ENCODE results near the gene COX6B2.

The COX6B2 gene

DNA sequence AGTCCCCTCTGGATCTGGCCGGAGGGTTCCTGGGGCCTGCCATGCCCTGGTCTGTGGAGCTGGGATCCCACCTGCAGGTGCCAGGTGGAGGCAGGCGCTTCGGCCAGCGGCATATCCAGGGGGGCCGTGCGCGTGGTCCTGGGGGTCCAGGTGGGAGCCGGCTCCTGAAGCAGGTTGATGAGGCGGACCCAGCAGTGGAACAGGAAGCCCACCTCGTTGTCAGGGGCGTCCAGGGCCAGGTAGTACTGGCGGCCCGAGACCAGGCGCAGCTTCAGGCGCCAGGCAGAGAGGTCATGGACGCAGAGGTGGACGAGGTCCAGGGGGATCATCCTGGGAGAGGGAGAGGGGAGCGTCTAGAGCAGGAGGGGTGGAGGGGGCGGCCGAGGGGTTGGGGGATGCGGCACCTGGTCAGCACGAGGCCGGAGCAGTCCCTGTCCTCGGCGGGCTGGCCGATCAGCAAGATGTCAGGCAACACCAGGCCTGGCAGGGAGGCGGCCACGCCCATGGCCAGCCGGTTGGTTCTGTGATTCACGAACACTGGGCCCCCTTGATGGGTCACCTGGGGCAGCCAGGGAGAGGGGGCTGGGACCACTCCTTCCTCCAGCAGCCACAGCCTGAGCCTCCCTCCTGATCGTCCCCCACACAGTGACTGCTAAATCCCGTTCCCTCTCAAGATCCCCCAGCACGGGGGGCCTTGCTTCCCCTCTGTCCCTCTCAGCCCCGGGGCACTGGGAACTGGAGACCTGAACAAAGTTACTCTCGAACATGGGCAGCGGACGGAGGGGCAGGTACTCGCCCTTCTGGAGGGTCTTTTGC is 7.9 kb upstream of the COX6B2 start:
- DNase-seq (ENCODE audit: low spot score), result no peak

GRCh38 chr19:55360902-55361301 is 6.4 kb upstream of the COX6B2 start:
- no peak for DNase-seq (ENCODE audit: low spot score)

GRCh38 chr19:55358943-55359908 is 4.7 kb upstream of the COX6B2 start:
- no peak for DNase-seq (ENCODE audit: low spot score)

DNA sequence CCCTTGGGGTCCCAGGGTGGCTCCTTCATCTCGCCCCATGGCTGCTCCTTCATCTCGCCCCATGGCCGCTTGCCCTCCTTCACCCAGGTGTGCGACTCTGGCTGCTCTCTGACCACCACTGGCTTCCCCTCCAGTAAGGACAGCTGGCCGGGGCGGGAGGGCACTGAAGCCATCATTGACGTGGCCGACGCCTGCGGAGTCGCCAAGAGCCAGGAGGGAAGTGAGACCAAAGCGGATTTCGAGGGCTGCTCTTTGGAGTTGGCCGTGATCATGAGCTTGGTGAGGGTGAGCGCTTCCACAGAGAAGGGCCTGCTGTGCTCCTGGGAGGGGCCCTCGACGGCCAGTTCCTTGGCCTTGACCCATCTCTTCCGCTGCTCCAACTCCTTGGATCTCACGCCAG is 4.0 kb upstream of the COX6B2 start:
- no peak for DNase-seq (ENCODE audit: low spot score)

GRCh38 chr19:55355213-55355821 is 798 bp upstream of the COX6B2 start:
- no peak for DNase-seq (ENCODE audit: low spot score)

DNA sequence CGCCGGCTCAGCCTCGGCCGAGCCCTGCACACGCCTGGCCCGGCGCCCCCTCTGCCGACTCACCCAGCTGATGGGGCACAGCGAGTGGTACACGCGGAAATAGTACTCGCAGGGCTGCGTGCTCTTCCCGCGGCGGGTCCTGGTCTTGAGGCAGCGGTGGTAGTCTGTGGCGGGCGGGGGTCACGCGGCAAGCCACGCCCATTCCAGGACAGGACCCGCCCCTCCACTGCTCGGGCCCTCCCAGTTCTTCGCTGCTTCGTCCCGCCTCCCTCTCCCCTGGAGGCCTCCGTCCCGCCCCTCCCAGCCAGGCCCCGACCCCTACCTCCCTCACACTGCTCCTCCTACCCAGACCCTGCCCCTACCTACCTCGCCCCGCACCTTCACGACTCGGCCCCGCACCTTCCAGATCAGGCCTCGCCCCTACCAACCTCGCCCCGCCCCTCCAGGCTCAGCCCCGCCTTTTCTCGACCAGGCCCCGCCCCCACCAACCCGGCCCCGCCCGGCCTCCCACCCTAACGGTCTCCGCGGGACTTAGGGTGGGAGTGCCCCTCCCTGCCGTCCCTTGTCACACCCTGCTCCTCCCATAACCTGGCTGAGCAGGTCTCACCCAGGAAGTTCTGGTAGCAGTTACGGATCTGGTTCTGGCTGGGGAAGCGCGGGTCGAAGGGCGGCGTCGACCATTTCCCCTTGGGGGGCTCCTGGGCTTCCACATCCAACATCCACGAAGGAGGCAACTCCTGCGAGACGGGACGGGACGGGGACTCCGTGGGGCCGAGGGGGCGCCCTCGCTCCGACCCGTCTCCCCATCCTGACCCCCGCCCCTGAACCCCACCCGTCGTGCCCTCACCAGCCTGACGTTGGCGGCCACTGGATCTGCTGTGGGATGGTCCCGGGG is 469 bp downstream of the COX6B2 start:
- DNase-seq (ENCODE audit: low spot score), result no peak

DNA sequence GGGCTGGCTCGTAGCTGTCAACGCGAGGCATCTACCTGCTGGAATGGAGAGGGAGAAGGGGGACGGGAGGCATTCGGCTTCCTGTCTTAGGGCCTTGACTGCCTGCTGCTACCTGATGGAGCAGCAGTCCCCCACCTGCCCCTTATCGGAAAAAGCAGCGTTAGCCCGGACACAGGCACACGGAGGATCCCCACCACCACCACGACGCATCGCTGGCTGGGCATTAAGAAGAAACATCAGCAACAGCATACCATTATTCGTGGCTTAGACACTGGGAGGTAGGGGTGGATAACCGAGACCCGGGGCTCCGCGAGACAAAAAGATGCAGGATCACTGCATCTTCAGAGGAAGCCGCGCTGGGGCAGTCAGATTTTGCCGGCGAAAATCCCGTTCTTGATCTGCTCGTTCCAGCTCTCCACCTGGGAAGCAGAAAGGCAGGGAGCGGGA is 1.1 kb downstream of the COX6B2 start:
- DNase-seq (ENCODE audit: low spot score), result no peak

GRCh38 chr19:55352549-55353145 is 1.9 kb downstream of the COX6B2 start:
- no peak for DNase-seq (ENCODE audit: low spot score)

- DNase-seq (ENCODE audit: low spot score), result no peak
Observed at GRCh38 chr19:55352040-55352439, 2.5 kb downstream of the COX6B2 start.

GRCh38 chr19:55350620-55351315 is 3.8 kb downstream of the COX6B2 start:
- no peak for DNase-seq (ENCODE audit: low spot score)

GRCh38 chr19:55348317-55349034 is 6.0 kb downstream of the COX6B2 start:
- no peak for DNase-seq (ENCODE audit: low spot score)

DNA sequence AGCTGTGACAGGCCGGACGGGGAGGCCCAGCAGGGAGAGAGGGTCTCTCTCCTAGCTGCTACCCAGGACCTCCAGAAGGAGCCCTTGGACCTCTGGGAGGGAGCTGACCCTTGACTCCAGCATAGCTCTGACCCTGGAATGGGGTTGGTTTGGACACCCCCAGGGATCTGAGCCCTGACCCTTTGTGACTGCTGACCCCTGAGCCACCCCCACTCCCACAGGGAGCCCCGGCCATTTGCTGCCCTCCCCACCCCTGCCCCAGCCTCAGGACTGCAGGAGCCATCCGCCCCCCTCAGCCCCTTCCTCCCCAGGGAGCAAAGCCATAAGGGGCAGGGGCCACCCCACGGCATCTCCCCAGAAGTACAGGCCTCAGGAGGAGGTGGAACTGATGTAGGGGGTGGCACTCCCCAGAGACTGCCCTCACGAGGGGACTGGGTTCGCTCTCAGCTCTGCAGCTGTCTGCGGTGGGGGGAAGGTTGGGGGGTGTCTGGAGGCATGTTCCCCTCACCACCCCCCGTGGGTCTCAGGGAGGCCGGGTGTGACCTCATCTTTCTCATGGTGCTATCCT is 7.0 kb downstream of the COX6B2 start:
- DNase-seq (ENCODE audit: low spot score), result no peak

DNA sequence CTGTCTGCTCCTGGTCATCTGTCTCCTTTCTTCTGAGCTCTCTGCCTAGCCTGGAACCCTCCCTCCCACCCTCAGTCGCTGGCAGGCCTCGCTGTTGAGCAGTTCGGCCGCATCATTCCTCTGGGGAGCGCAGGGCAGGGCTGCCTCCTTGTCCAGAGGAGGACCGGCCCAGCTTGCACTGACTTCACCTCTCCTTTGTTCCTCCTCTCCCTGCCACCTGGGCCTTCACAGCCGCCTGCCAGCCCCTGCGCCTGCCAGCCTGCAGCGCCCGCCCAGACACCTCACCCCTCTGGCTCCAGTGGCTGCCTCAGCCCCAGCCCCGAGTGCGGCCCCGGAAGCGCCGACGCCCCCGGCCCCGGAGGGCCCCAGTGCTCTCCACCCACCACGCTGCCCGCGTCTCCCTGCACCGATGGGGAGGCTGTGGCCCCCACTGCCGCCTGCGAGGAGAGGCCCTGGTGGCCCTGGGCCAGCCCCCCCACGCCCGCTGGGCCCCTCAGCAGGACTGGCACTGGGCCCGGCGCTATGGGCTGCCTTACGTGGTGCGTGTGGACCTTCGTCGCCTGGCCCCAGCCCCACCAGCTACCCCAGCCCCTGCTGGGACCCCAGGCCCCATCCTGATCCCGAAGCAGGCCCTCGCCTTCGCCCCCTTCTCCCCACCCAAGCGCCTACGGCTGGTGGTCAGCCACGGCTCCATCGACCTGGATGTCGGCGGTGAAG is 7.6 kb downstream of the COX6B2 start:
- DNase-seq (ENCODE audit: low spot score), result no peak

DNA sequence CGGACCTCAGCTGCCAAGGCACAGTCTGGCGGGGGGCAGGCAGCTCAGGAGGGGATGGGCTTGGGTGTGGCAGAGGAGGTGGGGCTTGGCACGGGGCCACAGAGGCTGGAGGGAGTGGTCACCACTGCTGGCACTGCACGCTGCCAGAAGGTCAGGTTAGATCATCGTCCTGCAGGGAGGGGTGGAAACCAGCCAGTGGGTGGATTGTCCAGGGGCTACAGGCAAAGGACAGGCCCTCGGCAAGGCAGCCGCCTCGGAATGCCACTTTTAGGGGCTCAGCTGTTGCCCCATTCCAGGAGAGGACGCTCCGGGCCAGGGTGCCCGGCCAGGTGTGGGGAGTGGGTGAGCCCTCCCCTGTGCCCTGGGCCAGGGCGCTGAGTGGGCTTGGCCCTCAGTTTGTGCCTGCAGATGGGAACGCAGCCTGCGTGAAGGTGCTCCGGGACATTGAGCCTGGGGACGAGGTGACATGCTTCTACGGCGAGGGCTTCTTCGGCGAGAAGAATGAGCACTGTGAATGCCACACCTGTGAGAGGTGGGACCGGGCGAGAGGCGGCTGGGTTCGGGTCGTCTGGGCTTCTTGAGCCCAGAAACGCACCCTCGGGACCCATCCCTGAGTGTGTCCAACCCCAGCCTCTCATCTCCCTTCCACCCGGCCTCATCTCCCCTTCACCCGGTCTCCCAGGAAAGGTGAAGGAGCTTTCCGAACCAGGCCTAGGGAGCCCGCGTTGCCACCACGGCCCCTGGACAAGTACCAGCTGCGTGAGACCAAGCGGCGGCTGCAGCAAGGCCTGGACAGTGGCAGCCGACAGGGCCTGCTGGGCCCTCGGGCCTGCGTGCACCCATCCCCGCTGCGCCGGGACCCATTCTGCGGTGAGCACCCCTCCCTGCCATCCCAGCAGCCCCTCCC is 8.4 kb downstream of the COX6B2 start:
- no peak for DNase-seq (ENCODE audit: low spot score)

GRCh38 chr19:55345101-55345817 is 9.3 kb downstream of the COX6B2 start:
- DNase-seq (ENCODE audit: low spot score), result no peak

- peak; percentile 54 for DNase-seq (ENCODE audit: low spot score)
Observed at GRCh38 chr19:55344444-55344843, 10.1 kb downstream of the COX6B2 start.
